Renal pelvis (tissue), 12 donors: ENCODE measurements around the gene PTPN18. TPM values are rescaled to one million over a fixed set of nuclear protein-coding genes. Genes with fewer than 3 reads are reported as not detected.
"Not testable (repeated sequence)": the region's sequence is repeated elsewhere in the genome, so short reads cannot be mapped to it uniquely, and the experiment has no call there.

Experiments
- DNase-seq: peaks from one replicate; pipeline ENCODE4 v3.0.0-alpha.2; 2013
- long read RNA-seq, 16 experiments: transcript quantifications; one replicate each; lab custom pipeline, GENCODE V29; 2026
- polyA plus RNA-seq, 3 donors: library from polyadenylated mRNA; unstranded; fragments of 120-200 nt; gene quantifications; one replicate each; pipeline ENCODE4 v1.2.1, GENCODE V29; 2013; ENCODE audit not compliant: insufficient read length in 3 of 3

PTPN18 gene
- 10 to 100 TPM; 29.9 to 42.6 (median 37.0) TPM for polyA plus RNA-seq
- long read RNA-seq, donor 1, partial matches to known transcripts = 0 of 6 reads
- long read RNA-seq, donor 1, other reads (novel, unspliced or antisense) = 0 of 6 reads
- long read RNA-seq, donor 2, partial matches to known transcripts = 0 of 8 reads
- long read RNA-seq, donor 2, other reads (novel, unspliced or antisense) = 0 of 8 reads
- long read RNA-seq, donor 3, partial matches to known transcripts = 10 of 17 reads
- long read RNA-seq, donor 3, other reads (novel, unspliced or antisense) = 0 of 17 reads
- long read RNA-seq, donor 4, partial matches to known transcripts = 0 of 6 reads
- long read RNA-seq, donor 4, other reads (novel, unspliced or antisense) = 0 of 6 reads
- long read RNA-seq, donor 5, partial matches to known transcripts = 0 of 5 reads
- long read RNA-seq, donor 5, other reads (novel, unspliced or antisense) = 0 of 5 reads
- long read RNA-seq, donor 6, partial matches to known transcripts = 0 of 6 reads
- long read RNA-seq, donor 6, other reads (novel, unspliced or antisense) = 0 of 6 reads
- long read RNA-seq, donor 7, partial matches to known transcripts = 0 of 10 reads
- long read RNA-seq, donor 7, other reads (novel, unspliced or antisense) = 0 of 10 reads
- long read RNA-seq, donor 8, partial matches to known transcripts = 0 of 1 reads
- long read RNA-seq, donor 8, other reads (novel, unspliced or antisense) = 0 of 1 reads
- long read RNA-seq, donor 9, transcript PTPN18-207 (2 exons, 1,717 nt) = major isoform, 5 of 11 reads
- long read RNA-seq, donor 9, partial matches to known transcripts = 0 of 11 reads
- long read RNA-seq, donor 9, other reads (novel, unspliced or antisense) = 0 of 11 reads
- long read RNA-seq, donor 10, partial matches to known transcripts = 0 of 8 reads
- long read RNA-seq, donor 10, other reads (novel, unspliced or antisense) = 0 of 8 reads
- long read RNA-seq, donor 11, transcript PTPN18-201 (15 exons, 3,669 nt) = major isoform, 5 of 11 reads
- long read RNA-seq, donor 11, partial matches to known transcripts = 0 of 11 reads
- long read RNA-seq, donor 11, other reads (novel, unspliced or antisense) = 0 of 11 reads
- long read RNA-seq, donor 12, partial matches to known transcripts = 0 of 13 reads
- long read RNA-seq, donor 12, other reads (novel, unspliced or antisense) = 0 of 13 reads
- long read RNA-seq, donor 13, transcript PTPN18-211 (3 exons, 1,394 nt) = major isoform, 6 of 10 reads
- long read RNA-seq, donor 13, partial matches to known transcripts = 0 of 10 reads
- long read RNA-seq, donor 13, other reads (novel, unspliced or antisense) = 0 of 10 reads
- long read RNA-seq, donor 14 = 0 reads
- long read RNA-seq, donor 15, partial matches to known transcripts = 0 of 10 reads
- long read RNA-seq, donor 15, other reads (novel, unspliced or antisense) = 0 of 10 reads
- long read RNA-seq, donor 16, transcript PTPN18-211 (3 exons, 1,394 nt) = major isoform, 7 of 12 reads
- long read RNA-seq, donor 16, partial matches to known transcripts = 0 of 12 reads
- long read RNA-seq, donor 16, other reads (novel, unspliced or antisense) = 0 of 12 reads

- peak; percentile 81 for DNase-seq
Observed at GRCh38 chr2:130355578-130356431, at the start of gene PTPN18. PTPN18 (plus strand) TSS chr2:130356056; CDS start chr2:130356108, 52 bp downstream.

GRCh38 chr2:130307850-130308249 lies 48.0 kb upstream of the PTPN18 start:
- no peak for DNase-seq

GRCh38 chr2:130310881-130311280 lies 45.0 kb upstream of the PTPN18 start:
- DNase-seq = no peak

GRCh38 chr2:130313812-130314334 lies 42.0 kb upstream of the PTPN18 start:
- DNase-seq = no peak

- no peak for DNase-seq
Observed at GRCh38 chr2:130314377-130314776, 41.5 kb upstream of the PTPN18 start.

GRCh38 chr2:130316596-130316995 lies 39.3 kb upstream of the PTPN18 start:
- no peak for DNase-seq

GRCh38 chr2:130318906-130319305 lies 37.0 kb upstream of the PTPN18 start:
- DNase-seq = no peak

GRCh38 chr2:130319536-130319935 lies 36.3 kb upstream of the PTPN18 start:
- no peak for DNase-seq

- no peak for DNase-seq
Observed at GRCh38 chr2:130327703-130328527, 27.9 kb upstream of the PTPN18 start.

- DNase-seq = no peak
Observed at GRCh38 chr2:130328710-130329109, 27.1 kb upstream of the PTPN18 start.

- DNase-seq = peak; percentile 65
Observed at GRCh38 chr2:130332271-130333073, 23.4 kb upstream of the PTPN18 start.

GRCh38 chr2:130333253-130333652 lies 22.6 kb upstream of the PTPN18 start:
- DNase-seq = not testable (repeated sequence)

- no peak for DNase-seq
Observed at GRCh38 chr2:130334026-130334425, 21.8 kb upstream of the PTPN18 start.

- DNase-seq = no peak
Observed at GRCh38 chr2:130335226-130335625, 20.6 kb upstream of the PTPN18 start.

- DNase-seq = no peak
Observed at GRCh38 chr2:130336150-130336876, 19.5 kb upstream of the PTPN18 start.

GRCh38 chr2:130336877-130337734 lies 18.8 kb upstream of the PTPN18 start:
- peak; percentile 88 for DNase-seq
